Fibroblast of pulmonary artery (primary cell): ENCODE measurements around the gene RCAN1.

Experiments used
- DNase-seq: peaks from one replicate; pipeline ENCODE4 v3.0.0-alpha.2; 2010; ENCODE audit warnings: low read depth
- H3K4me3 ChIP-seq: replicated peaks from 2 replicates; pipeline ENCODE4 v1.5.1; 2011; ENCODE audit warnings: low read depth, mild to moderate bottlenecking, control low read depth, low read length, moderate library complexity
- TF ChIP-seq, protein P1 (sequence below): IDR thresholded peaks from 2 replicates; pipeline ENCODE4 v1.5.1; 2011; ENCODE audit warnings: mild to moderate bottlenecking, control low read depth, low read length, inconsistent platforms; ENCODE audit errors: missing control alignments

Gene RCAN1

GRCh38 chr21:34599534-34600101, 15.3 kb downstream of the RCAN1 start:
- TF ChIP-seq, protein P1, sequence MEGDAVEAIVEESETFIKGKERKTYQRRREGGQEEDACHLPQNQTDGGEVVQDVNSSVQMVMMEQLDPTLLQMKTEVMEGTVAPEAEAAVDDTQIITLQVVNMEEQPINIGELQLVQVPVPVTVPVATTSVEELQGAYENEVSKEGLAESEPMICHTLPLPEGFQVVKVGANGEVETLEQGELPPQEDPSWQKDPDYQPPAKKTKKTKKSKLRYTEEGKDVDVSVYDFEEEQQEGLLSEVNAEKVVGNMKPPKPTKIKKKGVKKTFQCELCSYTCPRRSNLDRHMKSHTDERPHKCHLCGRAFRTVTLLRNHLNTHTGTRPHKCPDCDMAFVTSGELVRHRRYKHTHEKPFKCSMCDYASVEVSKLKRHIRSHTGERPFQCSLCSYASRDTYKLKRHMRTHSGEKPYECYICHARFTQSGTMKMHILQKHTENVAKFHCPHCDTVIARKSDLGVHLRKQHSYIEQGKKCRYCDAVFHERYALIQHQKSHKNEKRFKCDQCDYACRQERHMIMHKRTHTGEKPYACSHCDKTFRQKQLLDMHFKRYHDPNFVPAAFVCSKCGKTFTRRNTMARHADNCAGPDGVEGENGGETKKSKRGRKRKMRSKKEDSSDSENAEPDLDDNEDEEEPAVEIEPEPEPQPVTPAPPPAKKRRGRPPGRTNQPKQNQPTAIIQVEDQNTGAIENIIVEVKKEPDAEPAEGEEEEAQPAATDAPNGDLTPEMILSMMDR = no peak
- DNase-seq = no peak

GRCh38 chr21:34598931-34599400, 15.9 kb downstream of the RCAN1 start:
- TF ChIP-seq, protein P1 = no peak
- DNase-seq = no peak
- H3K4me3 ChIP-seq = no peak overlapping the region

More at GRCh38 chr21:34599534-34600101, 15.3 kb downstream of the RCAN1 start:
- H3K4me3 ChIP-seq = no peak overlapping the region

DNA sequence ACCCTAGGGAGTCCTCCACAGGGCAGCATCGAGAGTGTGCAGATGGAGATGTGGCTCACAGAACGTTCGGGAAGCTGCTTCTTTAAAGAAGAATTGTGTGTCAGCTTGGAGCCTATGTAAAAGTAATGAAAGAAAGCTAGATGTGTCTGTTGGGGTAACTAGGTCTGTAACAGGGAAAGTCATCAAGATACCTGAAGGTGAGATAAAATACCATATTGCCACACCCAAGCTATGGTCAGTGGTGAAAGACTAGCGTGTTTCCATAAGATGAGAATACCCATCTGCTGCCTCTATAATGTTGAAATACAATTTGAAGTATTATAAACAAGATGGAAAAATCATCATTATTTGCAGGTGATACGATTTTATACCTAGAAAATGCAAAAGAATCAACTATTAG, 17.5 kb downstream of the RCAN1 start:
- no peak for DNase-seq
- no peak overlapping the region for H3K4me3 ChIP-seq
- TF ChIP-seq, protein P1 = no peak

DNA sequence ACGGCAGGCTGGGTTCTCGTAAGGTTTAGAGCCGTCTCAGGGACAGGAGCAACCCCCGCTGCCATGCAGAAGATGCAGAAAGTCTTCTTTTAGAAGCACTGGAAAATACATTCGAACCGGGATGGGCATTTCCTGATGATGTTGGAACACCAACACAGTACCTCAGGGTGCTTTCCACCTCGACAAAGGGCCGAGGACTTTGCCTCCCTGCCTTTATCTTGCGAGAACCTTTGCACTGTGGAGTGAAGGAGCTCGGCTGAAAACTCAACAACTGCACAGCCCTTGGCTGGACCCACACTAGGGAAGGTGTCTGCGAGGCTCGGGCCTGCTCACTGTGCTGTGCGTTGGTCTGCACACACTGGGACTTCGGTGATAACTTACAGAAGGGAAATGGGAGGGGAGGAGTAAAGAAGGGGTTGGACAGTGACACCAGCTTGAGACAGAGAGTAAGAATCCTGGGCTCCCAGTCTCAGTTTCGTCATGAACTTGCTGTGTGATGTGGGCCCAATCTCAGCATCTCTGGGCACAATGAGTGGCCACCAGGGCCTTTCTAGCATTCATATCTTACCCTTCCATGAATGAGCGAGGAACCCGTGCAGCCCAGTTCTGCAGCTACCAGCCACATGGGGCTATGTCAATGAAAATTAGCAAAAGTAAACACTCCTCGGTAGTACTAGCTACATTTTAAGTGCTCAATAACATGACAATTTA, 18.2 kb downstream of the RCAN1 start:
- no peak for DNase-seq
- TF ChIP-seq, protein P1 = no peak
- H3K4me3 ChIP-seq = no peak overlapping the region

DNA sequence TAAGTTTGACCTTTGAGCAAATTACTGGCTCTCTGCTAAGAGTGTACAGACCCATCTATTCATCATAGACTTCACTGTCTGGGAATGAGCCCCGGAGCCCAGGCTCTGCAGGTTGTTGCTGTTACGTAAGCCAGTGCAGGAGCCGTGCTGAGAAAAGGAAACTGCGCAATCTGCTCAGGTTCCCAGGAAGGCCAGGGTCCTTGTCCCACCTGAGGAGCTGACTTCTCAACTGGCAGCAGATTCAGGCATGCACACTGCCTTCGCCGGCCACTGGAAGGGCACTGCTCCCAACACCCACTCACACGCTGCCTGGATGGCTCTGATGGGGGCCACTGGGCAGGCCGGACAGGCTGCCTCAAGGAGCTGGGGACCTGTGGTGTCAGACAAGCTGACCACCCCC, 19.5 kb downstream of the RCAN1 start:
- no peak for DNase-seq
- no peak overlapping the region for H3K4me3 ChIP-seq
- TF ChIP-seq, protein P1 = no peak

DNA sequence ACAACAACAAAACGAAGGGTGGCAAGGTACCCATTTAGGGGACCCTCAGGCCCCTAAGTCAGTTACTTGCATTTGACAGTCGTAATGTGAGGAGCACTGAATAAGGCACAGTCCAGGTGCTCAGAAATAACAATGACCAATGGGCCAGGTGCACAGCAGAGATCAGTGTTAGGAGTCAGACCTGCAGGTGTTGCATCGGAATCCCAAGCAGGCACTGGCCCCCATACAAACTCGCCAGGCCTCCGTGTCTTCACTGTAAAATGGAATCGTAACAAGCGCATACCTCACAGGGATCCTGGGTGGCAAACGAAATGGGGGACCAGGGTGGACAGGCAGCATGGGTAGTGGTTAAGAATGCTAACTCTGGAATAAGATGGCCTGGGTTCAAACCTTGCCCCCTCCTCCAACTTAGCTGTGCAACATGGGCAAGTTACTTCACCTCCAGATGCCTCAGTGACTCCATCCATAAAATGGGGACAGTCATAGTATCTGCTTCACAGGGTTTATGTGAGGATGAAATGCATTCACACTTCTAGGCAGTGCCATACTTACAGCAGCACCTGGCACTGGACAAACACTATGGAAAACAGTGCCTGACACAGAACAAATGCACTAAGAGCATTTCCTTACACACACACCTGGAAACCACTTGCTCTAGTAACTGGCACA, 20.2 kb downstream of the RCAN1 start:
- DNase-seq = no peak
- TF ChIP-seq, protein P1 = no peak
- H3K4me3 ChIP-seq = no peak overlapping the region
